Measurements from ENCODE around the gene L3MBTL4. TPM values are rescaled to one million over a fixed set of nuclear protein-coding genes. Genes with fewer than 3 reads are reported as not detected.

The L3MBTL4 gene
- total RNA-seq, 1 donor from 2014 or later = 0.34 TPM

GRCh38 chr18:5979971-5980457 lies 434.7 kb downstream of the L3MBTL4 start:
- H3K4me2 ChIP-seq = no peak overlapping the region
- Mint-ChIP-seq H3K4me3 (no peak overlapping the region), H3K9me3 (no peaks in the 10 kb centered on the region), H3K36me3 (no peaks in the 10 kb centered on the region), H3K4me1 (peaks cover 24% of the 10 kb centered on the region), H3K27me3 (ENCODE audit: insufficient read depth, low read depth) (peaks cover 8% of the 10 kb centered on the region), H3K27ac (no peak overlapping the region)
- H3K4me3 ChIP-seq = no peak overlapping the region
- H3K9ac ChIP-seq = no peak overlapping the region
- no peak for TF ChIP-seq EZH2 (IDR thresholded peaks at IDR 0.05)
- TF ChIP-seq, protein P1, sequence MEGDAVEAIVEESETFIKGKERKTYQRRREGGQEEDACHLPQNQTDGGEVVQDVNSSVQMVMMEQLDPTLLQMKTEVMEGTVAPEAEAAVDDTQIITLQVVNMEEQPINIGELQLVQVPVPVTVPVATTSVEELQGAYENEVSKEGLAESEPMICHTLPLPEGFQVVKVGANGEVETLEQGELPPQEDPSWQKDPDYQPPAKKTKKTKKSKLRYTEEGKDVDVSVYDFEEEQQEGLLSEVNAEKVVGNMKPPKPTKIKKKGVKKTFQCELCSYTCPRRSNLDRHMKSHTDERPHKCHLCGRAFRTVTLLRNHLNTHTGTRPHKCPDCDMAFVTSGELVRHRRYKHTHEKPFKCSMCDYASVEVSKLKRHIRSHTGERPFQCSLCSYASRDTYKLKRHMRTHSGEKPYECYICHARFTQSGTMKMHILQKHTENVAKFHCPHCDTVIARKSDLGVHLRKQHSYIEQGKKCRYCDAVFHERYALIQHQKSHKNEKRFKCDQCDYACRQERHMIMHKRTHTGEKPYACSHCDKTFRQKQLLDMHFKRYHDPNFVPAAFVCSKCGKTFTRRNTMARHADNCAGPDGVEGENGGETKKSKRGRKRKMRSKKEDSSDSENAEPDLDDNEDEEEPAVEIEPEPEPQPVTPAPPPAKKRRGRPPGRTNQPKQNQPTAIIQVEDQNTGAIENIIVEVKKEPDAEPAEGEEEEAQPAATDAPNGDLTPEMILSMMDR (IDR thresholded peaks at IDR 0.05) = no peak
- no peak for TF ChIP-seq EZH2phosphoT487 (IDR thresholded peaks at IDR 0.05)
- H3K9me3 ChIP-seq (ENCODE audit: low read depth) = no peaks in the 10 kb centered on the region
- H3K27me3 ChIP-seq = no peaks in the 10 kb centered on the region
- peaks cover 9% of the 10 kb centered on the region for H3K4me1 ChIP-seq
- no peak overlapping the region for H2AFZ ChIP-seq (replicated peaks)
- no peak for DNase-seq (ENCODE audit: low spot score)
- no peaks in the 10 kb centered on the region for H3K36me3 ChIP-seq
- no peak overlapping the region for H3K27ac ChIP-seq
- H4K20me1 ChIP-seq (ENCODE audit: low read depth) = no peaks in the 10 kb centered on the region
- H3K79me2 ChIP-seq (ENCODE audit: low read depth) = no peaks in the 10 kb centered on the region
- H3F3A ChIP-seq (ENCODE audit: low read depth) = no peaks in the 10 kb centered on the region

- Histone ChIP-seq H3K79me2 (ENCODE audit: low read depth) (no peaks in the 10 kb centered on the region), H2AFZ (replicated peaks) (no peak overlapping the region), H3F3A (ENCODE audit: low read depth) (no peaks in the 10 kb centered on the region), H3K9me3 (ENCODE audit: low read depth) (no peaks in the 10 kb centered on the region), H3K27me3 (no peaks in the 10 kb centered on the region), H3K4me2 (no peak overlapping the region), H3K36me3 (no peaks in the 10 kb centered on the region), H3K4me3 (no peak overlapping the region), H3K9ac (no peak overlapping the region), H4K20me1 (ENCODE audit: low read depth) (no peaks in the 10 kb centered on the region), H3K4me1 (peaks cover 9% of the 10 kb centered on the region), H3K27ac (no peak overlapping the region)
- H3K36me3 Mint-ChIP-seq = no peaks in the 10 kb centered on the region
- peaks cover 24% of the 10 kb centered on the region for H3K4me1 Mint-ChIP-seq
- peaks cover 8% of the 10 kb centered on the region for H3K27me3 Mint-ChIP-seq (ENCODE audit: insufficient read depth, low read depth)
- no peak overlapping the region for H3K27ac Mint-ChIP-seq
- H3K9me3 Mint-ChIP-seq = no peaks in the 10 kb centered on the region
- TF ChIP-seq, protein P1 (IDR thresholded peaks at IDR 0.05) = no peak
- no peak for TF ChIP-seq EZH2phosphoT487 (IDR thresholded peaks at IDR 0.05)
- no peak for TF ChIP-seq EZH2 (IDR thresholded peaks at IDR 0.05)
- DNase-seq (ENCODE audit: low spot score) = no peak
- H3K4me3 Mint-ChIP-seq = no peak overlapping the region
Observed at GRCh38 chr18:5979176-5979888, 435.4 kb downstream of the L3MBTL4 start.

- Histone ChIP-seq H3K27me3 (no peaks in the 10 kb centered on the region), H3K4me3 (no peak overlapping the region), H3K27ac (no peak overlapping the region), H2AFZ (replicated peaks) (no peak overlapping the region), H3K79me2 (ENCODE audit: low read depth) (no peaks in the 10 kb centered on the region), H4K20me1 (ENCODE audit: low read depth) (no peaks in the 10 kb centered on the region), H3K4me2 (no peak overlapping the region), H3F3A (ENCODE audit: low read depth) (no peaks in the 10 kb centered on the region), H3K9me3 (ENCODE audit: low read depth) (no peaks in the 10 kb centered on the region), H3K9ac (no peak overlapping the region), H3K36me3 (no peaks in the 10 kb centered on the region), H3K4me1 (peaks cover 5% of the 10 kb centered on the region)
- H3K27ac Mint-ChIP-seq = no peak overlapping the region
- H3K9me3 Mint-ChIP-seq = no peaks in the 10 kb centered on the region
- H3K27me3 Mint-ChIP-seq (ENCODE audit: insufficient read depth, low read depth) = peaks cover 12% of the 10 kb centered on the region
- no peak overlapping the region for H3K4me3 Mint-ChIP-seq
- DNase-seq (ENCODE audit: low spot score) = no peak
- no peak for TF ChIP-seq EZH2 (IDR thresholded peaks at IDR 0.05)
- TF ChIP-seq, protein P1 (IDR thresholded peaks at IDR 0.05) = no peak
- no peaks in the 10 kb centered on the region for H3K36me3 Mint-ChIP-seq
- peaks cover 18% of the 10 kb centered on the region for H3K4me1 Mint-ChIP-seq
Observed at GRCh38 chr18:5977022-5977421, 437.7 kb downstream of the L3MBTL4 start.

Data from neural progenitor cell (in vitro differentiated cells).